GM12865 (cell line): ENCODE data around the gene PARP6.

Source experiments
- DNase-seq: peaks from one replicate; pipeline ENCODE4 v3.0.0; 2010; ENCODE audit warnings: low read depth
- H3K4me3 ChIP-seq: 2 replicates; pipeline ENCODE4 v1.5.1; 2011; ENCODE audit warnings: mild to moderate bottlenecking, low read depth, low read length, control low read depth
- CTCF ChIP-seq: IDR thresholded peaks from 2 replicates; pipeline ENCODE4 v1.5.1; 2011; ENCODE audit warnings: low read length, control low read depth, low read depth, inconsistent platforms; ENCODE audit not compliant: insufficient read depth; ENCODE audit errors: missing control alignments

The PARP6 gene

DNA sequence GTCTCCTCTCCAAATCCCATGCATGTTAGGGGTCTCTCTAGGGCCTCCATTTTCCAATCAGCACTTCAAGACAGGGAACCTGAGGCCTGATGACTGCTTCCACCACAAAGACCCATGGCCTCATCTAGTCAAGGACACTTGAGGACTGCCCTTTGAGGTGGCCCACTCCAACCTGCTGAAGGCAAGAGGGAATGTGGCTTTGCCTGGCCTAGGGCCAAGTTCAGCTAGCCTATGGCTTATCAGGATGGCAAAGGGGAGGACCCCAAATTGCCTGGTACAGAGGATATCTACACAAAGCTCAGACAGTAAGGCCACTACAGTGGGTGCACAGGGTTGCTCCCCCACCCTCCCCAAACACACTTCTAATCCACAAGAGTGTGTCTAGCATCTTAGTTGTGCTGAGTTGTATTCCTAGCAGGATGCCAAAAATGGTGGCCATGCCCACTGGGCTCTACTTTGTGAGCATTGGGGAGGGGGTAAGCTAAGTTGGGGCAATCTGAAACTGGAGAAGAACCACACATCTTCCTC, 64.7 kb downstream of the PARP6 start:
- TF ChIP-seq CTCF, result no peak
- no peak overlapping the region for H3K4me3 ChIP-seq
- DNase-seq, result no peak

DNA sequence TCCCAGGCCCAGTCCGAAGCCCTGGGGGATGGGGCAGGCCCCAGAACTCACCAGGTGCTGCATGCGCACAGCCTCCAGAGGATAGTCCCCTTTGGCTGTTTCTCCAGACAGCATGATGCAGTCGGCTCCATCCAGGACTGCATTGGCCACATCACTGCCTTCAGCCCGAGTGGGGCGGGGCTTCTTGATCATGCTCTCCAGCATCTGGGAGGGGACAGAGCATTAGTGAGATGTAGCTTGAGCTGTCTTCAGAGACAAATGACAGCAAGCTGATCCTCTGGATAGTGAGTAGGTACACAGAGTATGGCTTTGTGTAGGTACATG, 65.7 kb downstream of the PARP6 start:
- DNase-seq, result no peak
- TF ChIP-seq CTCF, result no peak
- no peak overlapping the region for H3K4me3 ChIP-seq

- no peak for DNase-seq
- no peak overlapping the region for H3K4me3 ChIP-seq
- TF ChIP-seq CTCF, result no peak
Observed at GRCh38 chr15:72205896-72206676, 66.3 kb downstream of the PARP6 start.

DNA sequence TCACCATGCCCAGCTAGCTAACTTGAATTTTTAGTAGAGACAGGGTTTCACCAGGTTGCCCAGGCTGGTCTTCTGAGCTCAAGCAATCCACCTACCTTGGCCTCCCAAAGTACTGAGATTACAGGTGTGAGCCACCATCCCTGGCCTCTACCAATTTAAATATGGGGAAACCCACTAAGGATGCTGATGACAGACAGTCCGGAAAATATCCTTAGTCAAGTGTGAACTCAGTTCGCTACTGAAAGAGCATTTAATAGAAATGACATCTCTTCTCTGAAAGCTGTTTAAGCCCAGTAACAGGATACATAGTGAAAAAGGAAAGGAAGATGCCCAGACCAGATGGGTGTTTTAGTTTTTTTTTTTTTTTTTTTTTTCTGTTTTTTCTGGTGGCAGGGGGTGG, 67.1 kb downstream of the PARP6 start:
- no peak for TF ChIP-seq CTCF
- H3K4me3 ChIP-seq, result no peak overlapping the region
- no peak for DNase-seq

- no peak overlapping the region for H3K4me3 ChIP-seq
- no peak for TF ChIP-seq CTCF
- no peak for DNase-seq
Observed at GRCh38 chr15:72203507-72203837, 68.9 kb downstream of the PARP6 start.

- DNase-seq, result no peak
- no peak overlapping the region for H3K4me3 ChIP-seq
- no peak for TF ChIP-seq CTCF
Observed at GRCh38 chr15:72202801-72203506, 69.4 kb downstream of the PARP6 start.
